ENCODE results near the gene OPN1MW. TPM values are rescaled to one million over a fixed set of nuclear protein-coding genes. Genes with fewer than 3 reads are reported as not detected.
"Not testable (repeated sequence)": the region's sequence is repeated elsewhere in the genome, so short reads cannot be mapped to it uniquely, and the experiment has no call there.

The OPN1MW gene
- polyA plus RNA-seq (2012; ENCODE audit: insufficient read depth, insufficient read length) = not detected

DNA sequence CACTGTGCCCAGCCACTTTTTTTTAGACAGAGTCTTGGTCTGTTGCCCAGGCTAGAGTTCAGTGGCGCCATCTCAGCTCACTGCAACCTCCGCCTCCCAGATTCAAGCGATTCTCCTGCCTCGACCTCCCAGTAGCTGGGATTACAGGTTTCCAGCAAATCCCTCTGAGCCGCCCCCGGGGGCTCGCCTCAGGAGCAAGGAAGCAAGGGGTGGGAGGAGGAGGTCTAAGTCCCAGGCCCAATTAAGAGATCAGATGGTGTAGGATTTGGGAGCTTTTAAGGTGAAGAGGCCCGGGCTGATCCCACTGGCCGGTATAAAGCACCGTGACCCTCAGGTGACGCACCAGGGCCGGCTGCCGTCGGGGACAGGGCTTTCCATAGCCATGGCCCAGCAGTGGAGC lies at the start of gene OPN1MW:
Gene OPN1MW (plus strand): TSS at position 301 of the 400 bp plus-strand sequence. CDS start 82 bp downstream, at position 383.
- not testable (repeated sequence) for DNase-seq (ENCODE audit: low read depth, low spot score); H3K4me3 ChIP-seq (ENCODE audit: low read length)

DNA sequence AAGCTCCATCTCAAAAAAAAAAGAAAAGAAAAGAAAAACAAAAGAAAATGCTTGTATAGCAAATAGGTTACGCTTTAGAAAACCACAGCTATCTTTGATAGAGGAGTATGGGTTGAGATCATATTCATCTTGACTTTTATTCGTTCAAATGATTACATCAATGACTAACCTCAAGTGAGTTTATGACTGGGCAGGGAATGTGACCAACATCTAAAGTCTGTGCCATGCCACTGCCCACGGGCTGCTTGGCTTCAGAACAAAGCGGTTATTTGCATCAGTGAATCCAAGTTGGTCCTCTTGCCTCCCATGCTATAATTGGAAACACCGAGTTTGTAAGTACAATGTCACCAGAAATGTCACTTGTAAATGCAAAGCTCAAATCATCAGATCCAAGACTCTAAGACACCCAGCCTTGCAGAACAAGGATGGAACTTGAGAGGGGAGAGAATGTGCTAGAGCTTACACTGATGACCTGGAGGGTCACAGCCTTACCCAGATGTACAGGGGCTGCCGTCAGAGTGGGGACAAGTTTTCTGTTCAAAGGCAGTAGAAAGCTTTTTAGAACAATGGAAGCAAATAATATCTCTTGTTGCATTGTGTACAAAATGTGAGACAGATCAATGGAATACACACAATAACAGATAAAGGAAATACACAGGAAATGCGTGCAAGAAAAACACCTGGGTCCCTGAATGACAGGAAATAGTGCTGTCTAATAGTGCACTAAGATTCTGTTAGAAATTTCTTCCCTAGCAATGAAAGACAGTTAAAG lies 46.8 kb upstream of the OPN1MW start:
- no peak overlapping the region for H3K4me3 ChIP-seq (ENCODE audit: low read length)
- DNase-seq (ENCODE audit: low read depth, low spot score) = no peak

DNA sequence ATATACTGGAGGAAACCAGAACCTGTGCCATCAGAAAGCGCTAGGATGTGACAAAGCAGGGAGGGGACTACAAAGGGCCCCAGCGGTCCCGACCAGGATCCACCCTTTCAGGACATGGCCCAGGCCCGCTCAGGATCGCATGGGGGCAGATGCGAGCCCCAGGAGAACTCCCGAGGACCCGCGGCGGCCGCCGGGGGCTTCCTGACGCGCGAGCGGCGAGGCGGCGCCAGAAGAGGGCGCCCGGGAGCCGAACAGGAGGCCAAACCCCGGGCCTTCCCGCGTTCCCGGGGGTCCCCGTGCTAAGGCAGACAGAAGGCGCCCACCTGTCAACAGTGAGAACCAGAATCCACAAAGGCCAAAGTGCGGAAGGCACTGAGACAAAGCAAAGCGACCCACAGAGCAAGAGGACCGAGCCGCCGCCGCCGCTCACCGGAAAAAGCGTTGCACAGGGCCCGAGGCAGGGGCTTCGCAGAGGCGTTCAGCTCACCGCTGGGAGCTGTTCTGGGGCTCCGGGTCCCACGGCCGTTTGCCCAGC lies 45.7 kb upstream of the OPN1MW start:
- DNase-seq (ENCODE audit: low read depth, low spot score) = peak; percentile 27
- H3K4me3 ChIP-seq (ENCODE audit: low read length) = peak overlapping the region; percentile 38

DNA sequence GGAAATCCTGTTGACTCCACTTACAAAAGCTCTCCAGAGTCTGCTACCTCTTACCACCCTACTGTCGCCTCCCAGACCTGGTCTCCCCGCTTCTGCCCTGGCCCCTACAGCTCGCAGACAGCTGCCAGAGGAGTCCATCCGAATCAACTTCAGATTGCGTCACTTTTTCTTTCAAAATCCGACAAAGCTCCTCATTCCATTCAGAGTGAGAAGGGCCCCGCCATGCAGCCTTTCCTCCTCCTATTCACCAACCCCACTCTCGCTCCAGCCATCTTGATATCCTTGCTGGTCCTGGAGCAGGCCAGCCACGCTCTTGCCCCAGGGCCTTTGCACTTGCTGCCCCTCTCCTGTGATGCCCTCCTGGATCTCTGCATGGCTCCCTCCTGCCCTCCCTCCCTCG lies 43.5 kb upstream of the OPN1MW start:
- no peak for DNase-seq (ENCODE audit: low read depth, low spot score)
- no peak overlapping the region for H3K4me3 ChIP-seq (ENCODE audit: low read length)

DNA sequence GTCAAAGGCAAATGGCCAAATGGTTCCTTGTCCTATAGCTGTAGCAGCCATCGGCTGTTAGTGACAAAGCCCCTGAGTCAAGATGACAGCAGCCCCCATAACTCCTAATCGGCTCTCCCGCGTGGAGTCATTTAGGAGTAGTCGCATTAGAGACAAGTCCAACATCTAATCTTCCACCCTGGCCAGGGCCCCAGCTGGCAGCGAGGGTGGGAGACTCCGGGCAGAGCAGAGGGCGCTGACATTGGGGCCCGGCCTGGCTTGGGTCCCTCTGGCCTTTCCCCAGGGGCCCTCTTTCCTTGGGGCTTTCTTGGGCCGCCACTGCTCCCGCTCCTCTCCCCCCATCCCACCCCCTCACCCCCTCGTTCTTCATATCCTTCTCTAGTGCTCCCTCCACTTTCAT lies 42.2 kb upstream of the OPN1MW start:
- DNase-seq (ENCODE audit: low read depth, low spot score) = no peak
- H3K4me3 ChIP-seq (ENCODE audit: low read length) = no peak overlapping the region

DNA sequence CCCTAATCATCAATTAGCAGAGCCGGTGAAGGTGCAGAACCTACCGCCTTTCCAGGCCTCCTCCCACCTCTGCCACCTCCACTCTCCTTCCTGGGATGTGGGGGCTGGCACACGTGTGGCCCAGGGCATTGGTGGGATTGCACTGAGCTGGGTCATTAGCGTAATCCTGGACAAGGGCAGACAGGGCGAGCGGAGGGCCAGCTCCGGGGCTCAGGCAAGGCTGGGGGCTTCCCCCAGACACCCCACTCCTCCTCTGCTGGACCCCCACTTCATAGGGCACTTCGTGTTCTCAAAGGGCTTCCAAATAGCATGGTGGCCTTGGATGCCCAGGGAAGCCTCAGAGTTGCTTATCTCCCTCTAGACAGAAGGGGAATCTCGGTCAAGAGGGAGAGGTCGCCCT lies 41.7 kb upstream of the OPN1MW start:
- no peak overlapping the region for H3K4me3 ChIP-seq (ENCODE audit: low read length)
- DNase-seq (ENCODE audit: low read depth, low spot score) = no peak

DNA sequence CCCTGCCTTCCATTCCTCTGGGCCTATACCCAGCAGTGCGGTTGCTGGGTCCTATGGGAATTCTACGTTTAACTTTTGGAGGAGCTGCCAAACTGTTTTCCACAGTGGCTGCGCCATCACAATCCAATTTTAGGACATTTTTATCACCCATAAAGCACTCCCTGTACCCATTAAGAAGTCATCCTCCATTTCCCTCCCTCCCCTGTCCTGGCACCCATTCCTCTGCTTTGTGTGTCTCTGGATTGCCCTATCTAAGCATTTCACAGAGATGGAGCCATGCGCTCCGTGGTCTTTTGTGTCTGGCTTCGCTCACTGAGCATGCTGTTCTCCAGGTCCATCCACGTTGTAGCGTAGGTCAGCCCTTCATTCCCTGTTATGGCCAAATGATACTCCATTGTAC lies 40.0 kb upstream of the OPN1MW start:
- H3K4me3 ChIP-seq (ENCODE audit: low read length) = no peak overlapping the region
- no peak for DNase-seq (ENCODE audit: low read depth, low spot score)

DNA sequence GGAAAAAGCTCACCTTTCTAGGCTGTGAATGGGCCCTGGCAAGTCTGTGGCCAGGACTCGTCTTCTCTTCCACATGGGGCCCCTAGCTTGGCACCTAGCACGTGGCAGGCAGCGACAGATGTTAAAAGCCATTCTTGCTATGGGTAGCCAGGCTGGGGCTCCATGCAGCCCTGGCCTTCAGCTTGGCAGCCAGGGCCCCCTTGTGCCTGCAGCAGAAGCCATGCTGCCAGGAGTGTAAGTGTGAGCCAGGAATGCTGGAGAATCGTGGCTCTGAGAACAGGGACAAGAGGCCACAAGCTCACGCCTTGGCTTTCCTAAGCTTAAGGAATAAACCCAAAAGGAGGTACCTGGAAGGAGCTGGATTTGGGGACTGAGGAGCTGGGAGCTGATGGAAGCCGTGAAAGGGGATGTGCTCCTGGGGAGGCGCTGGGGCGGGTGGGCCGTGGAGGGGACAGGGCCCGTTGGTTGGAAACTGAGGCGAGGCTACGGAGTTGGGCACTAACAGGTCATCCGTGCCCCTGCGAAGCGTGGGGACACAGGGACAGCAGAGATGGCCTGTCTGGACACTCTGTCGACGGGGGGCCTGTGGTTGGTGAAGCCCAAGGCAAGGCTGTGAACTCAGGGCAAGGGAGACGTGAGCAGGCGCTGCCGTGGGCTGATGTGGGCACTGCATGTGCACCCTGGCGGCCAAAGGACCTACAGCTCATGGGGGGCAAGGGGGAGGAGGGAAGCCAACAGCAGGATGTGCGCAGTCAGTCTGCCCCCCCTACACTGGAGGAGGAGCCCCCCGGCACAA lies 39.2 kb upstream of the OPN1MW start:
- no peak overlapping the region for H3K4me3 ChIP-seq (ENCODE audit: low read length)
- no peak for DNase-seq (ENCODE audit: low read depth, low spot score)

DNA sequence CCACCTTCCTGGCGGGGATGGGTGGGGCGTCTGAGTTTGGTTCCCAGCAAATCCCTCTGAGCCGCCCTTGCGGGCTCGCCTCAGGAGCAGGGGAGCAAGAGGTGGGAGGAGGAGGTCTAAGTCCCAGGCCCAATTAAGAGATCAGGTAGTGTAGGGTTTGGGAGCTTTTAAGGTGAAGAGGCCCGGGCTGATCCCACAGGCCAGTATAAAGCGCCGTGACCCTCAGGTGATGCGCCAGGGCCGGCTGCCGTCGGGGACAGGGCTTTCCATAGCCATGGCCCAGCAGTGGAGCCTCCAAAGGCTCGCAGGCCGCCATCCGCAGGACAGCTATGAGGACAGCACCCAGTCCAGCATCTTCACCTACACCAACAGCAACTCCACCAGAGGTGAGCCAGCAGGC lies 38.4 kb upstream of the OPN1MW start, which contains the start of gene OPN1LW:
Gene OPN1LW (plus strand): TSS at position 234 of the 400 bp plus-strand sequence. CDS start 41 bp downstream, at position 275.
- not testable (repeated sequence) for DNase-seq (ENCODE audit: low read depth, low spot score); H3K4me3 ChIP-seq (ENCODE audit: low read length)

DNA sequence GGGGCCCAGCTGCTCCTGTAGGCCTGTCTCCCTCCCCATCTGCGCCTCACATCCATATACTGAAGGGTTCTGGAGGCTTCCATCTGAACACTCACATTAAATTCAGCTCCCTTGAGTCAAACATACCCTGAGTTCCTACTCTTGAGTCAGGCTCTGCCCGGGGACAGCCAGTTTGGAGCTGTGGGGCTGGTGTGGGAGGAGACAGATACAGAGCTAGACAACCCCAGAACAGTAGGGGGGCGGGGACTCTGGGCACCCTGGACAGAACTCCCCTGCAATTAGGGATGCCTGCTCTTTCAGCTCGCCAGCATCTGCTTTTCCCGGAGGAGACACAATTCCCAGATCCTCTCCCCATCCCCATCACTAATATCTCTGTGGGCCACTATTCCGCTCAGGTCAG lies 31.4 kb upstream of the OPN1MW start:
- not testable (repeated sequence) for DNase-seq (ENCODE audit: low read depth, low spot score); H3K4me3 ChIP-seq (ENCODE audit: low read length)

DNA sequence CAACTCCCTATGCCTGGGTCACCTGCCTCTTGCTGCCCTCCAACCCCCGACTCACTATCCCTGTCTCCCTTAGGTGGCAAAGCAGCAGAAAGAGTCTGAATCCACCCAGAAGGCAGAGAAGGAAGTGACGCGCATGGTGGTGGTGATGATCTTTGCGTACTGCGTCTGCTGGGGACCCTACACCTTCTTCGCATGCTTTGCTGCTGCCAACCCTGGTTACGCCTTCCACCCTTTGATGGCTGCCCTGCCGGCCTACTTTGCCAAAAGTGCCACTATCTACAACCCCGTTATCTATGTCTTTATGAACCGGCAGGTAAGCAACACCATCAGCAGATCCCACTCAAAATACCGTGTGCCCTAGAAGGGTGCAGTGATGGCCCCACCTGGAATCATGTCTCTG lies 26.2 kb upstream of the OPN1MW start:
- DNase-seq (ENCODE audit: low read depth, low spot score); H3K4me3 ChIP-seq (ENCODE audit: low read length): not testable (repeated sequence)

DNA sequence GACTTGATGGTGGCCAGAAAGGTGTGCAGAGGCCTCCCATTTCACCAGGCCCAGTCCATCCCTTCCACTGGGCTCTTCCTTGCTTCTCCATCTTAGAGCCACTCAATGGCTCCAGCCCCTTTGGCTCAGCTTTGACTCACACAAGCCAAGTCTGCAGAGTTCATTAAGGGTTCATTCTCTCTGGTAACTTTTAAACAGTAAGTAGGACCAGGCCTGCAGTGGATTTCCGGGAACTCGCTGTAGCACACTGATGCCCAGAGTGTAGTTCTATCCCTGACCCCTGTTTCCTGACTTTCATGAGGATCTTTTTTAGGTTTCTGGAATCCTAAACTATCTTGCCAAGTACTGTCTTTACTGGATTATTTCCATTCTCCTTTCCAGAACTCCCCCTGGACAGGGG lies 25.2 kb upstream of the OPN1MW start:
- not testable (repeated sequence) for H3K4me3 ChIP-seq (ENCODE audit: low read length); DNase-seq (ENCODE audit: low read depth, low spot score)

DNA sequence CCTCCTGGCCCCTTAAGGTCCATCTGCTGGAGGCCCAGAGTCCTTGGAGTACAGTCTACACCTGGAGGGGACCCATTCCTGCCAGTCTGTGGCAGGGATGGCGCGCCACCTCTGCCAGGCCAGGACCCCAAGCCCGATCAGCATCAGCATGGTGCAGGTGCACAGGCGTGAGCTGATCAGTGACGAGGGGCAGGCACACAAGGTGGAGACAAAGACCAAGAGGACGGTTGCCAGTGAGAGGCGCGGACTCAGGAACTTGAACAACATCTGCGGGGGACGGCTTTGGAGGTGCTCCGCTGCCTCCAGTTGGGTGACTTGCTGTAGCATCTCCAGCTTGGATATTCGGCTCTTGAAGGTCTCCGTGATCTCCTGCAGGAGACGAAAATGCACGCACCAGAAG lies 23.1 kb upstream of the OPN1MW start:
- H3K4me3 ChIP-seq (ENCODE audit: low read length) = not testable (repeated sequence)

DNA sequence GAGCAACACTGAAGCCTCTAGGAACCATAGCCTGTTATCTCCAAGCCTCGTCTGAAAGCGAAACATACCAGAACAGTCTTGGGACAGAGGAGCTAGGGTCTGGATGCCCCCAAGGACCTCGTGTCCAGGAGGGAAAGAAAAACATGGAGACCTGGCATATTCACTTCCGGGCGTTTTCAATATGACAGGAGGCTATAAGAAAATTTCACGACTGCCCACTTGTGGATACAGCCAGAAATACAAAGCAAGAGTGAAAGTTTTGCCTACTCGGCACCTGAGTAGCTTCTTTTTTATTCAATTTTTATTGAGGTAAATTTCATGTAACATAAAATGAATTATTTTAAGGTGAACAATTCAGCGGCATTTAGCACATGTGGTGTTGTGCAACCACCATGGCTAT lies 17.5 kb upstream of the OPN1MW start:
- H3K4me3 ChIP-seq (ENCODE audit: low read length); DNase-seq (ENCODE audit: low read depth, low spot score): not testable (repeated sequence)

More for the DNA sequence above, 23.1 kb upstream of the OPN1MW start:
- DNase-seq (ENCODE audit: low read depth, low spot score) = not testable (repeated sequence)

DNA sequence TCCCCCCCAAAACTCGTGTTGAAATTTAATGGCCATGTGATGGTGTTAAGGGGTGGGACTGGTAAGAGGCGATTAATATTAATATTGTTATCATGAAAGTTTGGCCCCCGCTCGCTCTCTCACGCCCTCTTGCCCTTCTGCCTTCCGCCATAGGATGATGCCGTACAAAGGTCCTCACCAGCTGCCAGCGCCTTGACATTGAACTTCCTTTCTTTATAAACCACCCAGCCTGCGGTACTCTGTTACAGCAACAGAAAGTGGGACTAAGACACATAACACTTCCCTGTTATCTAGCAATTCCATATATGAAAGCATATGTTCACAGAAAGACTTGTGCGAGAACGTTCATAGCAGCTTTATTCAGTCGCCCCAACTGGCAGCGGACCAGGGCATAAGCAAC lies 14.0 kb upstream of the OPN1MW start:
- H3K4me3 ChIP-seq (ENCODE audit: low read length); DNase-seq (ENCODE audit: low read depth, low spot score): not testable (repeated sequence)

DNA sequence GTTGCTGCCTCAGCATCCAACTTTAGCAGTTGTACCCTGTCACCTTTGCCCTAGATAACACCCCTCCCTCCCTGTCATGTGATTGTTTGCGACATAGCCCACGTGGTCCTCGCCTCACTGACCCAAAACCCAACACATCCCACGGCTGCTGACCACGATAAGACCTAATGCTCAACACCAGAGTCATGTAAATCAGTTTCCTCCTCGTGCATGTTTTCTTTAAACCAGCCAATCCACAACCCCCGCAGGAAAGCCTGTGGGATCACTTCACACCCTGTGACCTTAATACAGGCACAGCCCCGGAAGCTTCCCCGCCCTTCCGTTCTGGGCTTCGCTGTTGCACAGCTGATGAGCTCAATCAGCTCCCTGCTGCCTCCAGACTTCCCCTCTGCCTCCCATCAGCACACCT lies 9.9 kb upstream of the OPN1MW start:
- H3K4me3 ChIP-seq (ENCODE audit: low read length); DNase-seq (ENCODE audit: low read depth, low spot score): not testable (repeated sequence)

DNA sequence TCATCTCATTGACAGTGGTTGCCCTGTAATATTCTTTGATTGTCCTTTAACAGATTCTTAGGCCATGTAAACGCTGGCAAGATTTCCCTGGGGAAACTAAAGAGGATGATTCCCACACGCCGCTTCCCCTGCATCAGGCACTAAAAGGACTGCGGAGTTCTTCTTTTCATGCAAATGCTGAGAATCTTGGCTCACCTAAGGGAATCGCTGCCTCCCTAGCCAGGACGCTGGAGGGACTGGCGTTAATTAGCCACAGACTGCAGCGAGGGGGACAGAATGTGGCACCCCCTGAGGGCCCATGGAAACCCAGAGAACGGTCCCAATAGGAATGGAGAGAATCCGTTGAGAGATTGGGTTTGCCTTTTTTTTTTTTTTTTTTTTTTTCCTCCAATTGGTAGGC lies 8.0 kb upstream of the OPN1MW start:
- not testable (repeated sequence) for DNase-seq (ENCODE audit: low read depth, low spot score); H3K4me3 ChIP-seq (ENCODE audit: low read length)

DNA sequence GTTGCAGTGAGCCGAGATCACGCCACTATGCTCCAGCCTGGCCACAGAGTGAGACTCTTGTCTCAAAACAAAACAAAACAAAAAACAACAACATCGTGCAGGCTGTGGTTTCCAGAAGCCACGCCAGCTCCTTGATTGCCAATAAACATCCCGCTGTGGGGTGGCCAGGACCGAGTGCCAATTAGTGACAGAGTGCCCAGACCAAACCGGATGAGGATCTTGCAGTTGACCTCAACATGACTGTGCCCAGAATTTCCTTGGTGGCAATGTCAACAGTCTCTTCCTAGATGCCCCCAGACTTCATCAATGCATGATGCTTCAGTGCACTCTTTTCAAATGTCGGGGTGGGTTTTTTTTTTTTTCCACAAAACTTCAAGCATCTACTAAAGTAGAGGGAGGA lies 1.4 kb downstream of the OPN1MW start:
- H3K4me3 ChIP-seq (ENCODE audit: low read length); DNase-seq (ENCODE audit: low read depth, low spot score): not testable (repeated sequence)

DNA sequence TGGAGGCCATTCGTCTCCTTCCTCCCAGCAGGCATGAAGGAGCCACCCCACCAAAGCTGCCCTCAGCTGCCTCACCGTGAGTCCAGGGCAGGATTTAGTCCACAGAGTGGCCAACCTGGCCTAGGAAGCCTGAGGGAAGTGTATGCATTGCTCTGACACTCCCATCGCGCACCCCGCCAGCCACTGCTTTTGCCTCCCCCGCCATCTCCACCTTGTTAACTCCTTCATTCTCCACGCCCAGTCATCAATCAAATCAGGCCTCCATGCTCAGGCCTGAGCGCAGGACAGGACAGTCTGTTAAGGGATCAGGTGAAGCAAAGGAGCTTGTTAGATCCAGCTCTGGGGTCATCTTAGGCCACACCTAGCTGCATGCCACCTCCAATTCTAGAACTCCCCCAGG lies 10.4 kb downstream of the OPN1MW start:
- not testable (repeated sequence) for H3K4me3 ChIP-seq (ENCODE audit: low read length); DNase-seq (ENCODE audit: low read depth, low spot score)

DNA sequence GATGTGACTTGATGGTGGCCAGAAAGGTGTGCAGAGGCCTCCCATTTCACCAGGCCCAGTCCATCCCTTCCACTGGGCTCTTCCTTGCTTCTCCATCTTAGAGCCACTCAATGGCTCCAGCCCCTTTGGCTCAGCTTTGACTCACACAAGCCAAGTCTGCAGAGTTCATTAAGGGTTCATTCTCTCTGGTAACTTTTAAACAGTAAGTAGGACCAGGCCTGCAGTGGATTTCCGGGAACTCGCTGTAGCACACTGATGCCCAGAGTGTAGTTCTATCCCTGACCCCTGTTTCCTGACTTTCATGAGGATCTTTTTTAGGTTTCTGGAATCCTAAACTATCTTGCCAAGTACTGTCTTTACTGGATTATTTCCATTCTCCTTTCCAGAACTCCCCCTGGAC lies 11.9 kb downstream of the OPN1MW start:
- DNase-seq (ENCODE audit: low read depth, low spot score); H3K4me3 ChIP-seq (ENCODE audit: low read length): not testable (repeated sequence)
